ENCODE measurements around the gene HSPA1A. TPM values are rescaled to one million over a fixed set of nuclear protein-coding genes. Genes with fewer than 3 reads are reported as not detected.

HSPA1A gene
- polyA plus RNA-seq, 3 donors = 144 to 215 (median 200) TPM

DNA sequence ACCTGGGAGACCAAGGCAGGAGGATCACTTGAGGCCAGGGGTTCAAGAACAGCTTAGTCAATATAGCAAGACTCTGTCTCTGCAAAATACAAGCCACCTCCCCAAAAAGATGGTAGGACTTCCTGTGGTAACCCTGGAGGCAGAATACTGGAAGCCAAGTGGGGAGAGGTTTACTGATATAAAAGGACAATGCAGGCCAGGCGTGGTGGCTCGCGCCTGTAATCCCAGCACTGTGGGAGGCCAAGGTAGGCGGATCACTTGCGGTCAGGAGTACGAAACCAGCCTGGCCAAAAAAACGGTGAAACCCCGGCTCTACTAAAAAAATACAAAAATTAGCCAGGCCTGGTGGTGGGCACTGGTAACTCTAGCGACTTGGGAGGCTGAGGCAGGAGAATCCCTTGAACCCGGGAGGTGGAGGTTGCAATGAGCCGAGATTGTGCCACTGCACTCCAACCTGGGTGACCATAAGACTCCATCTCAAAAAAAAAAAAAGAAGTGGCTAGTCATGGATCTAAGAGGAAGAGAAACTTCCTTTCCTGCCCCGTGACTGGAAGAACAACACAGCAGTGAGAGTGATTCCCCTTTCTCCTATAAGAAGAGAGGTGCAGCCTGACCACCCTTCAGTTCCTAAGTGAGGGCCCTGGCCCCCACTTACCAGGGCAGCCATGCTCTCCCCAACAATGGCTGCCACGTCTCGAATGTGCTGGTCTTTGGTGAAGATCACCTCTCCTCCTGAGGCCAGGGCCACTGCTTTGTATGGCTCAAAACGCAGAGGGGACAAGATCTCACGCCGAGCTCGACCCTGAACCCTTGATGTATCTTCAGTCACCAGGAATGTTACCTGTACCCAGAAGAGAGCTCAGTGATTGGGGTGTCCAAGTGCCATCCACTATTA, 46.7 kb upstream of the HSPA1A start:
- H3K4me1 ChIP-seq (ENCODE audit: control insufficient read depth in 1 of 2, insufficient read depth in 2 of 2, low read length in 2 of 2) = peaks cover 29 to 30% of the 10 kb centered on the region in 2 donors
- no peaks in the 10 kb centered on the region for H4K20me1 ChIP-seq (ENCODE audit: insufficient read depth, low read length)
- Mint-ChIP-seq H3K9me3 (peaks cover 0 to 1% (median 0%) of the 10 kb centered on the region in 7 donors), H3K36me3 (peaks cover 3 to 6% of the 10 kb centered on the region in 2 donors), H3K27me3 (ENCODE audit: low read depth in 3 of 3) (peaks cover 0 to 11% (median 4%) of the 10 kb centered on the region in 3 donors), H3K27ac (peak overlapping the region; percentile 91 to 96 (median 94)), H3K4me1 (peaks cover 29% of the 10 kb centered on the region), H3K4me3 (peak overlapping the region; percentile 27 to 71)
- WGBS (ENCODE audit: insufficient coverage) = 76% methylated on average over 6 of the region's 18 CpGs
- H3K36me3 ChIP-seq (replicated peaks in 1 of 2; ENCODE audit: control insufficient read depth in 1 of 2, insufficient read depth in 2 of 2, low read length in 2 of 2) = no peaks in the 10 kb centered on the region
- H2AFZ ChIP-seq (ENCODE audit: insufficient read depth, low read depth, low read length, poor library complexity, severe bottlenecking) = peak overlapping the region; percentile 68
- DNase-seq = peak; percentile 73 to 91 (median 87)
- H3K9me3 ChIP-seq (replicated peaks in 1 of 2; ENCODE audit: control insufficient read depth in 1 of 2, insufficient read depth in 1 of 2, low read length in 2 of 2) = no peaks in the 10 kb centered on the region
- TF ChIP-seq, protein P1, sequence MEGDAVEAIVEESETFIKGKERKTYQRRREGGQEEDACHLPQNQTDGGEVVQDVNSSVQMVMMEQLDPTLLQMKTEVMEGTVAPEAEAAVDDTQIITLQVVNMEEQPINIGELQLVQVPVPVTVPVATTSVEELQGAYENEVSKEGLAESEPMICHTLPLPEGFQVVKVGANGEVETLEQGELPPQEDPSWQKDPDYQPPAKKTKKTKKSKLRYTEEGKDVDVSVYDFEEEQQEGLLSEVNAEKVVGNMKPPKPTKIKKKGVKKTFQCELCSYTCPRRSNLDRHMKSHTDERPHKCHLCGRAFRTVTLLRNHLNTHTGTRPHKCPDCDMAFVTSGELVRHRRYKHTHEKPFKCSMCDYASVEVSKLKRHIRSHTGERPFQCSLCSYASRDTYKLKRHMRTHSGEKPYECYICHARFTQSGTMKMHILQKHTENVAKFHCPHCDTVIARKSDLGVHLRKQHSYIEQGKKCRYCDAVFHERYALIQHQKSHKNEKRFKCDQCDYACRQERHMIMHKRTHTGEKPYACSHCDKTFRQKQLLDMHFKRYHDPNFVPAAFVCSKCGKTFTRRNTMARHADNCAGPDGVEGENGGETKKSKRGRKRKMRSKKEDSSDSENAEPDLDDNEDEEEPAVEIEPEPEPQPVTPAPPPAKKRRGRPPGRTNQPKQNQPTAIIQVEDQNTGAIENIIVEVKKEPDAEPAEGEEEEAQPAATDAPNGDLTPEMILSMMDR (IDR thresholded peaks at IDR 0.05) = no peak
- intact Hi-C loops (cut with micrococcal nuclease) = loop anchor here (2.0 to 5.0 kb wide), 5 partner anchors 26 to 91 kb away; partner anchors contain the start of gene VARS1 (in 1 of the 2)
- peak overlapping the region; percentile 82 to 88 for H3K27ac ChIP-seq (ENCODE audit: low read depth in 1 of 2, low read length in 2 of 2)
- H3K79me2 ChIP-seq (ENCODE audit: insufficient read depth, low read length) = no peaks in the 10 kb centered on the region
- H3K9ac ChIP-seq (ENCODE audit: insufficient read depth, low read length, poor library complexity, severe bottlenecking) = peak overlapping the region; percentile 41
- peak overlapping the region; percentile 59 for H3K4me2 ChIP-seq (replicated peaks; ENCODE audit: extremely low read depth, low read length, poor library complexity, severe bottlenecking)
- peak overlapping the region in 1 of 3 experiments; percentile 55 for H3K4me3 ChIP-seq (replicated peaks in 1 of 3; ENCODE audit: low read depth in 2 of 3, low read length in 3 of 3)
- H3K27me3 ChIP-seq (ENCODE audit: control insufficient read depth in 2 of 2, insufficient read depth in 2 of 2, low read length in 2 of 2) = no peaks in the 10 kb centered on the region

DNA sequence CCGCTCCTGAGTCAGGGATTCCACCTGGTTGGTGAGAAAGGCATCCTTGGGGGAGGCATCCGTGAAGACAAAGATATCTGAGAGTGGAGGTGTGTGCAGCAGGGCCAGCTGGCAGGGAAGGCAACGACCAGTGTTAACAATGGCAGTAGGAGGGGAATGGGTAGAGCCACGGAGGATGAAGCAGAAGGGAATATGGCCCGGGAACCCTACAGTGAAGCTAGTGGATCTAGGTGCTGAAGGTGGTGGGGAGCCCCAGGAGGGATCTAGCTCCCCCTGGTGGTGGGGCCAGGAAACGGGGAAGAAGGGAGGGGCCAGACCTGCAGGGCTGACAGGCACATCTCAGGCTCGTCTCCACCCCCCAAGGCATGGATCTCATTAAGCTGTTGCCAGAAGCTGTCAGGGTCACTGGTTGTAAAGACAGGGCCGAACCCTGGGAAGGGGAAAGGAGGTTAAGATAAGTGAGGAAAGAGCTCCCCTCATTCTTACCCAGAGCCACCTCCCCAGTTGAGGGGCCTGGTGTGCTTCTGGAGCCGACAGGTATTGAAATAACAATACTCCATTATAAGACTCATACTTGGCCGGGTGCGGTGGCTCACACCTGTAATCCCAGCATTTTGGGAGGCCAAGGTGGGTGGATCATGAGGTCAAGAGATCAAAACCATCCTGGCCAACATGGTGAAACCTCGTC, 45.5 kb upstream of the HSPA1A start:
- H3K79me2 ChIP-seq (ENCODE audit: insufficient read depth, low read length) = no peaks in the 10 kb centered on the region
- H3K27ac ChIP-seq (ENCODE audit: low read depth in 1 of 2, low read length in 2 of 2) = peak overlapping the region; percentile 82 to 88
- no peaks in the 10 kb centered on the region for H3K36me3 ChIP-seq (replicated peaks in 1 of 2; ENCODE audit: control insufficient read depth in 1 of 2, insufficient read depth in 2 of 2, low read length in 2 of 2)
- no peaks in the 10 kb centered on the region for H3K9me3 ChIP-seq (replicated peaks in 1 of 2; ENCODE audit: control insufficient read depth in 1 of 2, insufficient read depth in 1 of 2, low read length in 2 of 2)
- peak; percentile 66 to 79 (median 79) for DNase-seq
- Mint-ChIP-seq H3K9me3 (peaks cover 0 to 1% (median 0%) of the 10 kb centered on the region in 7 donors), H3K27ac (peak overlapping the region; percentile 91 to 96 (median 94)), H3K27me3 (ENCODE audit: low read depth in 3 of 3) (peaks cover 0 to 11% (median 3%) of the 10 kb centered on the region in 3 donors), H3K4me3 (no peak overlapping the region), H3K4me1 (peaks cover 29% of the 10 kb centered on the region), H3K36me3 (peaks cover 0 to 3% of the 10 kb centered on the region in 2 donors)
- peak overlapping the region in 1 of 3 experiments; percentile 55 for H3K4me3 ChIP-seq (replicated peaks in 1 of 3; ENCODE audit: low read depth in 2 of 3, low read length in 3 of 3)
- TF ChIP-seq, protein P1 (IDR thresholded peaks at IDR 0.05) = peak; percentile 78
- H3K27me3 ChIP-seq (ENCODE audit: control insufficient read depth in 2 of 2, insufficient read depth in 2 of 2, low read length in 2 of 2) = no peaks in the 10 kb centered on the region
- intact Hi-C loops (cut with micrococcal nuclease) = loop anchor here (2.0 to 5.0 kb wide), 5 partner anchors 25 to 93 kb away; partner anchors contain the start of gene VARS1 (in 1 of the 2)
- peaks cover 29 to 30% of the 10 kb centered on the region in 2 donors for H3K4me1 ChIP-seq (ENCODE audit: control insufficient read depth in 1 of 2, insufficient read depth in 2 of 2, low read length in 2 of 2)
- no peak overlapping the region for H2AFZ ChIP-seq (ENCODE audit: insufficient read depth, low read depth, low read length, poor library complexity, severe bottlenecking)
- peak overlapping the region; percentile 59 for H3K4me2 ChIP-seq (replicated peaks; ENCODE audit: extremely low read depth, low read length, poor library complexity, severe bottlenecking)
- H3K9ac ChIP-seq (ENCODE audit: insufficient read depth, low read length, poor library complexity, severe bottlenecking) = no peak overlapping the region
- 86% methylated on average over 3 of the region's 12 CpGs for WGBS (ENCODE audit: insufficient coverage)
- H4K20me1 ChIP-seq (ENCODE audit: insufficient read depth, low read length) = no peaks in the 10 kb centered on the region
